ENCODE results near the gene SLC10A7.
A peak's percentile ranks its signal among the peaks of the same experiment; 100 is the strongest.

SLC10A7 gene

GRCh38 chr4:146245850-146246249, 275.9 kb downstream of the SLC10A7 start:
- FAIRE-seq (no peak), DNase-seq (ENCODE audit: insufficient read length) (no peak)
- TF ChIP-seq POLR2AphosphoS5 (IDR thresholded peaks at IDR 0.05; ENCODE audit: low read depth, low read length): no peak
- TF ChIP-seq TAF1 (IDR thresholded peaks at IDR 0.05; ENCODE audit: borderline replicate concordance, low read depth, low read length): no peak
- TF ChIP-seq POLR2A (IDR thresholded peaks at IDR 0.05; ENCODE audit: low read depth, low read length): no peak

- FAIRE-seq (no peak), DNase-seq (ENCODE audit: insufficient read length) (no peak)
- no peak for TF ChIP-seq POLR2A (IDR thresholded peaks at IDR 0.05; ENCODE audit: low read depth, low read length)
- no peak for TF ChIP-seq POLR2AphosphoS5 (IDR thresholded peaks at IDR 0.05; ENCODE audit: low read depth, low read length)
- TF ChIP-seq TAF1 (IDR thresholded peaks at IDR 0.05; ENCODE audit: borderline replicate concordance, low read depth, low read length): no peak
These were observed 276.5 kb downstream of the SLC10A7 start for GRCh38 chr4:146245246-146245645.

- DNase-seq (ENCODE audit: insufficient read length) (no peak), FAIRE-seq (no peak)
- no peak for TF ChIP-seq TAF1 (IDR thresholded peaks at IDR 0.05; ENCODE audit: borderline replicate concordance, low read depth, low read length)
- no peak for TF ChIP-seq POLR2A (IDR thresholded peaks at IDR 0.05; ENCODE audit: low read depth, low read length)
- no peak for TF ChIP-seq POLR2AphosphoS5 (IDR thresholded peaks at IDR 0.05; ENCODE audit: low read depth, low read length)
These were observed 277.2 kb downstream of the SLC10A7 start for GRCh38 chr4:146244496-146244895.

- TF ChIP-seq TAF1 (IDR thresholded peaks at IDR 0.05; ENCODE audit: borderline replicate concordance, low read depth, low read length) (no peak), POLR2A (IDR thresholded peaks at IDR 0.05; ENCODE audit: low read depth, low read length) (no peak), POLR2AphosphoS5 (IDR thresholded peaks at IDR 0.05; ENCODE audit: low read depth, low read length) (no peak)
- FAIRE-seq (no peak), DNase-seq (ENCODE audit: insufficient read length) (no peak)
These were observed 277.9 kb downstream of the SLC10A7 start for GRCh38 chr4:146243883-146244277.

- FAIRE-seq (peak; percentile 92), DNase-seq (ENCODE audit: insufficient read length) (peak; percentile 73)
- TF ChIP-seq POLR2A (IDR thresholded peaks at IDR 0.05; ENCODE audit: low read depth, low read length) (no peak), POLR2AphosphoS5 (IDR thresholded peaks at IDR 0.05; ENCODE audit: low read depth, low read length) (no peak), TAF1 (IDR thresholded peaks at IDR 0.05; ENCODE audit: borderline replicate concordance, low read depth, low read length) (no peak)
These were observed 278.4 kb downstream of the SLC10A7 start for GRCh38 chr4:146243141-146243882.

GRCh38 chr4:146238107-146238506, 283.6 kb downstream of the SLC10A7 start:
- DNase-seq (ENCODE audit: insufficient read length): no peak
- FAIRE-seq: no peak
- no peak for TF ChIP-seq POLR2A (IDR thresholded peaks at IDR 0.05; ENCODE audit: low read depth, low read length)
- TF ChIP-seq POLR2AphosphoS5 (IDR thresholded peaks at IDR 0.05; ENCODE audit: low read depth, low read length): no peak
- TF ChIP-seq TAF1 (IDR thresholded peaks at IDR 0.05; ENCODE audit: borderline replicate concordance, low read depth, low read length): no peak

GRCh38 chr4:146237092-146237491, 284.6 kb downstream of the SLC10A7 start:
- TF ChIP-seq POLR2A (IDR thresholded peaks at IDR 0.05; ENCODE audit: low read depth, low read length): no peak
- no peak for TF ChIP-seq TAF1 (IDR thresholded peaks at IDR 0.05; ENCODE audit: borderline replicate concordance, low read depth, low read length)
- TF ChIP-seq POLR2AphosphoS5 (IDR thresholded peaks at IDR 0.05; ENCODE audit: low read depth, low read length): no peak
- FAIRE-seq (no peak), DNase-seq (ENCODE audit: insufficient read length) (no peak)

- FAIRE-seq (no peak), DNase-seq (ENCODE audit: insufficient read length) (no peak)
- no peak for TF ChIP-seq POLR2AphosphoS5 (IDR thresholded peaks at IDR 0.05; ENCODE audit: low read depth, low read length)
- no peak for TF ChIP-seq POLR2A (IDR thresholded peaks at IDR 0.05; ENCODE audit: low read depth, low read length)
- TF ChIP-seq TAF1 (IDR thresholded peaks at IDR 0.05; ENCODE audit: borderline replicate concordance, low read depth, low read length): no peak
These were observed 285.5 kb downstream of the SLC10A7 start for GRCh38 chr4:146236216-146236615.

GRCh38 chr4:146235654-146236177, 286.0 kb downstream of the SLC10A7 start:
- TF ChIP-seq POLR2AphosphoS5 (IDR thresholded peaks at IDR 0.05; ENCODE audit: low read depth, low read length) (no peak), POLR2A (IDR thresholded peaks at IDR 0.05; ENCODE audit: low read depth, low read length) (no peak), TAF1 (IDR thresholded peaks at IDR 0.05; ENCODE audit: borderline replicate concordance, low read depth, low read length) (no peak)
- no peak for FAIRE-seq

GRCh38 chr4:146232131-146232722, 289.5 kb downstream of the SLC10A7 start:
- DNase-seq (ENCODE audit: insufficient read length): no peak
- TF ChIP-seq POLR2A (IDR thresholded peaks at IDR 0.05; ENCODE audit: low read depth, low read length) (no peak), POLR2AphosphoS5 (IDR thresholded peaks at IDR 0.05; ENCODE audit: low read depth, low read length) (no peak), TAF1 (IDR thresholded peaks at IDR 0.05; ENCODE audit: borderline replicate concordance, low read depth, low read length) (no peak)
- FAIRE-seq: no peak

More at GRCh38 chr4:146235654-146236177, 286.0 kb downstream of the SLC10A7 start:
- no peak for DNase-seq (ENCODE audit: insufficient read length)

GRCh38 chr4:146229406-146229805, 292.3 kb downstream of the SLC10A7 start:
- DNase-seq (ENCODE audit: insufficient read length): no peak
- FAIRE-seq: no peak
- TF ChIP-seq POLR2A (IDR thresholded peaks at IDR 0.05; ENCODE audit: low read depth, low read length): no peak
- no peak for TF ChIP-seq TAF1 (IDR thresholded peaks at IDR 0.05; ENCODE audit: borderline replicate concordance, low read depth, low read length)
- TF ChIP-seq POLR2AphosphoS5 (IDR thresholded peaks at IDR 0.05; ENCODE audit: low read depth, low read length): no peak

Data from GM12892 (cell line).